GM12873 (cell line): ENCODE data around the gene DHODH.

Experiments used
- TF ChIP-seq, protein P1 (sequence below): IDR thresholded peaks from 2 replicates; pipeline ENCODE4 v1.5.1; 2012; ENCODE audit warnings: low read depth, mild to moderate bottlenecking, moderate library complexity, low read length, control low read depth; ENCODE audit not compliant: insufficient read depth; ENCODE audit errors: missing control alignments

DHODH gene

DNA sequence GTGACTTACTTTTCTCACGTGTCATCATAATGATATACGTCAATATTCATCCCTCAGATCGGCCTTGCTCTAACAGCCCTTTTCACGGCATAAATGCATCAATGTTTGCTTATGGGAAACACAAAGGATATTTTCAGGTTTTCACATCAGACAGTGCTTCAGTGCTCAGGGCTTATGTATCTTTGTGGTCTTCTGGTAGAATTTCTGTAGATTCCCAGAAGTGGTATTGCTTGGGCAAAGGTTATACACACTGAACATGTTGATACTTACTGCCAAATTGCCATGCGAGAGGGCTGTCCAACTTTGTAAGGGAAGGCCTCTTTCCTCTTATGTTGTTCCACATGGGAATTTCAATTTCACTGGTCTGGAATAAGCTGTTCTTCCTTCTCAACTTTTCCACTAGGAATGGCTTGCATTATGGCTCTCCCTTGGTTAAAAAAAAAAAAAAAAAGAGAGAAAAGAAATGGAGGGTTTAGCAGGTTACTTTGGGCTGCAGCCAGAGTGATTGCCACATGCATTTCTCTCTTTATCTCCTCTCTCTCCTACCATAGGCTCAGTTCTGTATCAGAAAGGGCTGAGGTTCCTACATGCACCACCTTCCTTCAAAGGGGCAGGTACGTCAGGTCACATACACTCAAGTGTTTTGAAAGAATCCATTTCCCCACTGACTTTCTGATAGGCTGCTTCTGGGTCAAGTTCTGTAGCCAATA lies 19.3 kb downstream of the DHODH start:
- TF ChIP-seq, protein P1, sequence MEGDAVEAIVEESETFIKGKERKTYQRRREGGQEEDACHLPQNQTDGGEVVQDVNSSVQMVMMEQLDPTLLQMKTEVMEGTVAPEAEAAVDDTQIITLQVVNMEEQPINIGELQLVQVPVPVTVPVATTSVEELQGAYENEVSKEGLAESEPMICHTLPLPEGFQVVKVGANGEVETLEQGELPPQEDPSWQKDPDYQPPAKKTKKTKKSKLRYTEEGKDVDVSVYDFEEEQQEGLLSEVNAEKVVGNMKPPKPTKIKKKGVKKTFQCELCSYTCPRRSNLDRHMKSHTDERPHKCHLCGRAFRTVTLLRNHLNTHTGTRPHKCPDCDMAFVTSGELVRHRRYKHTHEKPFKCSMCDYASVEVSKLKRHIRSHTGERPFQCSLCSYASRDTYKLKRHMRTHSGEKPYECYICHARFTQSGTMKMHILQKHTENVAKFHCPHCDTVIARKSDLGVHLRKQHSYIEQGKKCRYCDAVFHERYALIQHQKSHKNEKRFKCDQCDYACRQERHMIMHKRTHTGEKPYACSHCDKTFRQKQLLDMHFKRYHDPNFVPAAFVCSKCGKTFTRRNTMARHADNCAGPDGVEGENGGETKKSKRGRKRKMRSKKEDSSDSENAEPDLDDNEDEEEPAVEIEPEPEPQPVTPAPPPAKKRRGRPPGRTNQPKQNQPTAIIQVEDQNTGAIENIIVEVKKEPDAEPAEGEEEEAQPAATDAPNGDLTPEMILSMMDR, result no peak

DNA sequence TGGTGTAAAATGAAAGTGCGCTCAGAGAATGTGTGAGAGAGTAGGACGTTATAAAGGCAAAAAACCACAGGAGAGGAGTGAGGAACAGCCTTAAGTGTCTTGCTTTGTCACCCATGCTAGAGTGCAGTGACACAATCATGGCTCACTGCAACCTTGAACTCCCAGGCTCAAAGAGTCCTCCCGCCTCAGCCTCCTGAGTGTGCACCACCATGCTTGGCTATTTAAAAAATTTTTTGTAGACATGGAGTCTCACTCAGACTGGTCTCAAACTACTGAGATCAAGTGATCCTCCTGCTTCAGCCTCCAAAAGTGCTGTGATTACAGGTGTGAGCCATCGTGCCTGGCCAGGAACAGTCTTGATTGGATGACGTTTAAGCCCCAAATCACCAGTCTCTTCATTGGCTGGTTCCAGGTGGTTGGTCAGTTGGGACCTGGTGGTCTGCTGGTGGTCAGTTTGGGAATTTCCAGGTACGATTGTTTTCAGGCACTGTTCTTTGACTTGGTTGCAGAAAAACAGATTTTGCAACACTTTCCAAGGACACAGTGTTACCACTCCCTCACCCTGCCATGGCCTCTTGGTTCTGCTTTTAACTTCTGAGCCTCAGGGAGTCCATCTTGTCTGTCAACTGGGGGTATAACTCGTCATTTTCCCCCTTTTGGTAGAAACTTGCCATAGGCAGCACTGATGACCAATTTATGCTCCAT lies 21.2 kb downstream of the DHODH start:
- TF ChIP-seq, protein P1, result no peak

DNA sequence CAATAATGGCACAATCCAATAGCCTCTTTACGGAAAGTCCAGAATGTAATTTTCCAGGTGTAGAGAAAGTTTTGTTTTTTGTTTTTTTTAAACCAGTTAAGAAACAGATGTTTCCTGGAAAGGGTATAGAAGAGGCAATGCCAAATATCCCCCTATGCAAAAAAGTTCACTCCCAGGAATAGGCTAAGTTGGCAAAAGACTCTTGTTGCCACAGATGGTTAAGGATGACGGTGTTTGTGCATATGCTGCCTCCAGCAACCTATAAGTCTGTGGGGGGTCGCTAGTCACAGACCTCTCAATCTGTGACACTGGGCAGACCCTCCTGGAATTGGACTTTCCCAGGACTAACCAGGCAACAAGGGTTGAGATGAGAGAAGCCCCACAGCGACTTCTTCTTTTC lies 24.9 kb downstream of the DHODH start:
- TF ChIP-seq, protein P1, result no peak

DNA sequence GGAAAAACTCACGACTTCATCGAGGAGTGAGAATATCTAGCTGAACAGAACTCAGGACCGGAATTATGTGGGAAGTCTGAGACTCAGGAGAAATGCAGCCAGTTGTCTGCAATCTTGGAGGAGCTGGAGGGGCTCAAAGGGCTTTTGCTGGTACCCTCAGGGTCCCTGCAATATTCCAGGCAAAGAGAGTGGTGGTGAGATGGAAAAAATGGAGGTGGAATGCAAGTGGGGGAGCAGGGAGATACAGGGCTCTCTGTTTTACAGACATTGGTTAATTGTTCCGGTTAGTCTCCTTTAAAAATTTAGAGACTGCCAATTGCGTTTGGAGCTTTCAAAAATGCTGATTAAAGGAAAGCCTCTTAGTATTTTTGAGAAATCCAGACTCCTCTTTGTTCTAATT lies 27.6 kb downstream of the DHODH start:
- TF ChIP-seq, protein P1, result no peak

DNA sequence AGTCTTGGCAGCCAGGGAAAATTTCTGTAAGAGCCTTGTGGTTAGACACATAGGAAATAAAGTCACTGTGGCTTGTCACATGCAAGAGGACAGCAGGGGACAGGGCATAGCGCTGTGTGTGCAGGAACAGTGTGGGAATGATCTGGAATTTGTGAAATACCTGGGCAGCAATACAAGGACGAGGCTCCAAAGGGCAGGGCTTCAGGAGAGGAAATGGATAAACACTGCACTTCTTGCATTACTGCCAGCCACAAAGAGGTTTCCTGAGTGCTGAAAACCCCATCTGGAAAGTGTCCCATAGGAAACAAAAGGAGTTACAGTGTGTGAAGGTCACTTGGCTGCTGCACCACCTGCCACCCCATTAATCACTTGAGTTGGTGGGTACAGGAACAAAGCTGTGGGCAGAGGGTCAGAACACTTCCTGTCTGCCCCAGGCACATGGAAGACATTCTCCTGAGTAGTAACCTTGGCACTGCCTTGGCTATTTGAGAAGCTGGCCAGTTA lies 33.7 kb downstream of the DHODH start:
- TF ChIP-seq, protein P1, result no peak

DNA sequence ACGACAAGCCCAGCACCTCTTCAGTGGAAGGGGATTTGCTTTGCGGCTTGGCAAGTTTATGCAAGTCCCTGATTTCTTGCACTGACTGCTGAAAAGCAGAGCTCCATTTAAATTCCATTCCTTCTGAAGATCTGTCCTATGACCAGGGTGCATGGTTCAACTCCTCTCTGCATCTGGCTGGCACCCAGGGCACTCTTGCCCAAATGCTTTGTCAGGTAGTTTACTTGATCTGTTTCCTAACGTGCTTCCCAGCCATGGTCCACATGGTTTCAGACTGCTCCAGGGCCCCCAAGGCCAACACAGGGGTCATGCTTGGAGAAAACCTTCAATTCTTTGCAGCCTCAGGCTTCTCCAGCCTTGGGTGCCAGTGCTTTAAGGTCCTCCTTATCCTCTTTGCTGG lies 34.5 kb downstream of the DHODH start:
- TF ChIP-seq, protein P1, result no peak

DNA sequence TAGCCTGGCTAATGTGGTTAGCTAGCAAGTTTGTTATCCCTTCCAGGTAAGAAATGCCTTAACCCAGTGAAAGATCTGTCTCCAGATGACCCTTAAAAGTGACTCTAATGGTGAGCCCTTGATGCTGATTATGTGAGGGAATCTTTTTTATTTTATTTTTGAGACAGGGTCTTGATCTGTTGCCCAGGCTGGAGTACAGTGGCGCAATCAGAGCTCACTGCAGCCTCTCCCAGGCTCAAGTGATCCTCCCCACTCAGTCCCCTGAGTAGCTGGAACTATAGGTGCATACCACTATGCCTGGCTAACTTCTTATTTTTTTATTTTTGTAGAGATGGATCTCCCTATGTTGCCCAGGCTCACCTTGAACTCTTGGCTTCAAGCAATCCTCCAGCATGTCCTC lies 35.0 kb downstream of the DHODH start:
- TF ChIP-seq, protein P1, result no peak
